Small intestine (tissue), 16 donors: ENCODE results near the gene RSPH10B2. TPM values are rescaled to one million over a fixed set of nuclear protein-coding genes. Genes with fewer than 3 reads are reported as not detected.
"Not testable (repeated sequence)": the region's sequence is repeated elsewhere in the genome, so short reads cannot be mapped to it uniquely, and the experiment has no call there.

Experiments used
- DNase-seq, 2 donors: peaks; one replicate each; pipeline versions ENCODE4 v3.0.0 to v3.0.0-alpha.2; 2013
- FAIRE-seq: peaks from 2 replicates; lab custom pipeline; 2012; peaks lifted over from hg19 to GRCh38; lab: Jason Lieb, UNC
- H3K27ac ChIP-seq, 3 donors: one replicate each; pipeline ENCODE4 v1.5.1; 2013; ENCODE audit warnings: low read length in 2 of 3, mild to moderate bottlenecking in 2 of 3, control low read depth in 1 of 3, inconsistent platforms in 1 of 3, low read depth in 1 of 3, moderate library complexity in 1 of 3
- H3K27me3 ChIP-seq, 3 donors: one replicate each; pipeline ENCODE4 v1.6.1; 2013; ENCODE audit warnings: low read length in 3 of 3, inconsistent platforms in 1 of 3; ENCODE audit not compliant: control insufficient read depth in 3 of 3, insufficient read depth in 3 of 3
- H3K36me3 ChIP-seq, 3 donors: one replicate each; pipeline ENCODE4 v1.6.1; 2013; ENCODE audit warnings: low read length in 3 of 3, inconsistent platforms in 1 of 3, low read depth in 1 of 3, mild to moderate bottlenecking in 1 of 3, moderate library complexity in 1 of 3; ENCODE audit not compliant: control insufficient read depth in 3 of 3, insufficient read depth in 2 of 3
- H3K4me1 ChIP-seq, 3 donors: one replicate each; pipeline ENCODE4 v1.6.1; 2013; ENCODE audit warnings: low read length in 2 of 3, inconsistent platforms in 1 of 3, low read depth in 1 of 3, mild to moderate bottlenecking in 1 of 3, moderate library complexity in 1 of 3; ENCODE audit not compliant: control insufficient read depth in 3 of 3, insufficient read depth in 2 of 3
- H3K4me3 ChIP-seq, 3 donors: one replicate each; pipeline ENCODE4 v1.5.1; 2013; ENCODE audit warnings: low read length in 3 of 3, control low read depth in 1 of 3, inconsistent platforms in 1 of 3, low read depth in 1 of 3, mild to moderate bottlenecking in 1 of 3, moderate library complexity in 1 of 3
- H3K9me3 ChIP-seq, 2 donors: one replicate each; pipeline ENCODE4 v1.6.1; 2013; ENCODE audit warnings: low read depth in 1 of 2, low read length in 1 of 2; ENCODE audit not compliant: control insufficient read depth in 2 of 2, insufficient read depth in 1 of 2
- WGBS, 3 donors: extraction: QIAGEN DNeasy Blood & Tissue Kit; methylation state at CpG; one replicate each; pipeline ENCODE4 v1.1.7; 2013; 5-methylcytosine and 5-hydroxymethylcytosine counted together
- long read RNA-seq, 10 donors: transcript quantifications; one replicate each; lab custom pipeline, GENCODE V29; 2026
- polyA plus RNA-seq, 4 donors: library from polyadenylated mRNA; stranded (reverse) in 3 of 4; unstranded in 1 of 4; fragments of 200-250 nt in 3 of 4; fragments of 120-200 nt in 1 of 4; gene quantifications; one replicate each; pipeline versions ENCODE4 v1.2.1 to v1.2.3, GENCODE V29; 2013
- donor health status: healthy with polysubstance abuse.
- donor health status: control.
- donor health status: control.
- donor health status: Bipolar disorder and iron deficiency.
- donor health status: healthy.

The RSPH10B2 gene
- polyA plus RNA-seq, result 1 to 10 TPM in 1 of 4 donors, under 1 TPM in 2, not detected in 1; 0.06 to 1.4 (median 0.07) TPM
- long read RNA-seq, donor 1, result 0 reads
- long read RNA-seq, donor 2, result 0 reads
- long read RNA-seq, donor 3, partial matches to known transcripts, result 19 of 19 reads
- long read RNA-seq, donor 3, other reads (novel, unspliced or antisense), result 0 of 19 reads
- long read RNA-seq, donor 4, result 0 reads
- long read RNA-seq, donor 5, result 0 reads
- long read RNA-seq, donor 6, partial matches to known transcripts, result 21 of 21 reads
- long read RNA-seq, donor 6, other reads (novel, unspliced or antisense), result 0 of 21 reads
- long read RNA-seq, donor 7, result 0 reads
- long read RNA-seq, donor 8, result 0 reads
- long read RNA-seq, donor 9, result 0 reads
- long read RNA-seq, donor 10, partial matches to known transcripts, result 6 of 18 reads
- long read RNA-seq, donor 10, other reads (novel, unspliced or antisense), result 12 of 18 reads

DNA sequence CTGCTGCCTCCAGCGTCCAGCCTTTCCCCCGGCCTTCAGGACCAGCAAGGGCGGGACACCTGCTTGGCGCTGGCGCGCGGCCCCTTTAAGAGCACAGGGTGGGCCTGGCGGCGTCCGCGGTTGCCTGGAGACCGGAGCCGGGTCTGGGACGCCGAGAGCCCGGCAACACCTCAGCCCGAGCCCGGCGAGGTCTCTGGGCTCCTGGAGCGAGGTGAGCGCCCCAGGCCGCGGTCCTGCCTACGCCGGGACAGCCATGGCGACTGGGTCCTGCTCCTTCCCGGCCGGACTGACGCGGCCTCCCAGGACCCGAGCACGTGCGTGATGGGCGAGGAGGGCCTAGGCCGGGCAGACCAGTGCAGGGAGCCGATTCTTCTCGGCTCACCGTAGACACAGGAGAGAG is at the start of gene RSPH10B2:
Gene RSPH10B2 (plus strand): TSS at position 140 of the 400 bp plus-strand sequence. CDS start 3,575 bp downstream, outside the sequence.
- H3K27me3 ChIP-seq, H3K27ac ChIP-seq, DNase-seq, H3K36me3 ChIP-seq, H3K4me3 ChIP-seq, FAIRE-seq, H3K9me3 ChIP-seq, H3K4me1 ChIP-seq: not testable (repeated sequence)
- 9 to 25% (median 22%) methylated on average over 12 to 25 of the region's 38 CpGs for WGBS, 3 donors

DNA sequence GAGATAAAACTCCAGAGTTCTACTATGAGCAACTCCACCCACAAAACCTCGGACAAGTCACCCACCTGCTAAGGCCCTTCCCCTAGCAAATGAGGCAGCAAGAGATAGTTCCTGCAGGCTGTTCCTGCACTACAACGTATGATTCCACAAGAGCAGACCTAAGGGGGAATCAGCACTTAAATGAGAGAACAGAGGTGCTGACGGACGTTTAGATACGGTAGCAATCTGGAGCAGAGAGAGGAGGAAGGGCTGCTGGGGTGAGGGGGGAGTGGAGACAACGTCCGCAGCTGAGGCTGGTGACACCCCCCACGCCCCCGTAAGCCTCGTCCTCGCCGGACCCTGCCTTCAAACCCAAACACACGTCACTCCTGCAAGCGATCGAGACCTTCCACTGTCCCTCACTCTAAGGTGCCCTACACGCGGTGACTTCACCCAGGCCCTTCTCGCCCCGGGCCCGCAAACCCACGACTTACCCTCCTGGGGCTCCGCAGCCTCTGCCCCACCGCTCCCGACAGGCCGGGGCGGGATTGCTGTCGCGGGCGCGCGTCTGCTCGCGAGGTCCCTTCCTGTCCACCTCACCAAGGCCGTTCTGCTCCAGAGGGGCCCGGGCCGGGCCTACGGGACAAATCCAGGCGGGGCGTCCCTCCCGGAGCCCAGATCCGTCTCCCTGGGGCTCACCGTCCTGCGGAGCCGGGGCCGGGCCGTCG is 47.8 kb upstream of the RSPH10B2 start:
- Histone ChIP-seq H3K27ac (peak overlapping the region; percentile 62 to 90 (median 63)), H3K27me3 (peaks cover 0 to 2% (median 0%) of the 10 kb centered on the region in 3 donors), H3K4me1 (peaks cover 0 to 11% (median 2%) of the 10 kb centered on the region in 3 donors), H3K4me3 (peak overlapping the region; percentile 71 to 92 (median 87)), H3K9me3 (peaks cover 0 to 40% of the 10 kb centered on the region in 2 donors), H3K36me3 (peaks cover 0 to 31% (median 14%) of the 10 kb centered on the region in 3 donors)
- peak; percentile 29 to 76 for DNase-seq
- WGBS, 3 donors, result 0 to 1% (median 0%) methylated on average over 34 to 47 of the region's 47 CpGs
- FAIRE-seq, result no peak

DNA sequence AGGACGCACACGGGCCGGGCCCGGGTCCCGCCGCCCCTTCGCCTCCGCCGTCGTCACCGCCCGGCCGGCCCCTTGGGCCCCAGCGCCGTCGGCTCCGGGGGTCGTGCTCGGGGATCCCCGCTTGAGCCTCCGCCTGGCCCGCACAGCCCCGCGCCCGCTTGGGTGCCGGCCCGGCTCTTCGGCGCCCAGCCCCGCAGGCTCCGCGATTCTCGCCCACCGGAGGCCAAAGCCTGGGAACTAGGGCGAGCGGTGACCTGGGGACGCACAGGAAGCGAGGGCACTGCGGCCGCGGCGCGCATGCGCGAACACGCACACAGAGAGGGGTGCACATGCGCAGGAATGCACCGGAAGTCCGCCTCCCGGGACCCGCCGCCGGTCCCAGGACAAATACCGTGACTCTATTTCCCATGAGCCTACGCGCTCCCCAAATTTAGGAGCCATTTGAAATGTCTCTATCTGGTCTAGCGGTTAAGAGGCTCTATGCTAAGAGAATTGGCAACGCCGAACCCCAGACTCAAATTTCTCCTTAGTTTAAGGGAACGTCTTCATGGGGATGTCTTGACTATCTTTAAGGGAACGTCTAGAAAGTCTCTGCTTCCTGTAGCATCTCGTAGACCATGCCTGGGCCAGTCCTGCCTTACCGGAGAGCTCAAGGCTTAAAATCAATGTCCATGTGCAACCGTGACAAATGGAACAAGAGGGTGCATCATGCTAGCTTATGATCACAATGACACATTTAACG is 47.1 kb upstream of the RSPH10B2 start, which contains the start of gene ZNF12:
Gene ZNF12 (minus strand): TSS at position 282 of the 742 bp plus-strand sequence. CDS start 1,774 bp downstream, outside the sequence.
- H3K4me1 ChIP-seq, result peaks cover 0 to 11% (median 2%) of the 10 kb centered on the region in 3 donors

DNA sequence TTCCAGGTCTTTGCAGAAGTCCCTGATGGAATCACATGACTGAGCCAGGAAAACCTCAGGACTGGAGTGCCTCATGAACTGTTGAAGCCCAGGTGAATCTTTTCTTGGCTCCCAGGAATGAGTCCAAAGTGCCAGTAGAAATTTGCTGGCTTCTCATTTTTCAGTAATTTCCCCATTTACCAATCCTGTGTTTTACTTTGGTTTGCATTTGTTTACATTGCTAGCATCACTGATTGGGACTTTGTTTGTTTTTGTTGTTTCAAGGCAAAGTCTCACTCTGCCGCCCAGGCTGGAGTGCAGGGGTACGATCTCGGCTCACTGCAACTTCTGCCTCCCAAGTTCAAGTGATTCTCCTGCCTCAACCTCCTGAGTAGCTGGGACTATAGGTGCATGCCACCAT is 45.6 kb upstream of the RSPH10B2 start:
- no peak for DNase-seq
- Histone ChIP-seq H3K27ac (no peak overlapping the region), H3K4me3 (no peak overlapping the region), H3K9me3 (peaks cover 0 to 23% of the 10 kb centered on the region in 2 donors), H3K27me3 (peaks cover 0 to 2% (median 0%) of the 10 kb centered on the region in 3 donors), H3K36me3 (peaks cover 0 to 15% (median 8%) of the 10 kb centered on the region in 3 donors), H3K4me1 (peaks cover 0 to 11% (median 2%) of the 10 kb centered on the region in 3 donors)
- WGBS, 3 donors, result 69 to 90% (median 73%) methylated on average over 3 of the region's 3 CpGs
- FAIRE-seq, result no peak

More for the DNA sequence above, 47.1 kb upstream of the RSPH10B2 start, which contains the start of gene ZNF12:
- FAIRE-seq (no peak), DNase-seq (peak; percentile 94 to 98)
- Histone ChIP-seq H3K36me3 (peaks cover 0 to 25% (median 9%) of the 10 kb centered on the region in 3 donors), H3K4me3 (peak within 1 kb of the TSS; percentile 71 to 92 (median 87)), H3K27ac (peak within 1 kb of the TSS; percentile 62 to 90 (median 63)), H3K9me3 (peaks cover 0 to 34% of the 10 kb centered on the region in 2 donors), H3K27me3 (peaks cover 0 to 2% (median 0%) of the 10 kb centered on the region in 3 donors)
- WGBS, 3 donors, result 1 to 2% (median 1%) methylated on average over 43 to 65 of the region's 65 CpGs

DNA sequence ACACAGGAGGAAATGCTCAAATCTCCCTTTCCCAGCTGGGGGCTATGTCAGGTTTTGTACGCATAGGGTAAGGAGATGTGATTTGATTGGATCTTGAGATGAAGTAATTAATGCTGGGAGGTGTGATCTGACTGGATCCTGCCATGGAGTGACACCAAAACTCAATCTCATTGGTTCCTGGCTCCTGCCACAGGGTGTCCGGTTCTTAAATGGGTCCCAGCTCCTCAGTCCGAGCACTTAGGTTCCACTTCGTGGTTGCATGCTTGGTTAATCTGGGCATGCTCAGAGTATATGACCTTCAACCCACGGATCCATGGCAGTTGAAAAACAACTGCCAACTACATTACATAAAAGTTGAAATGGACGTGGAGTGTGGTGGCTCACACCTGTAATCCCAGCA is 44.1 kb upstream of the RSPH10B2 start:
- no peak for FAIRE-seq
- 79 to 89% (median 83%) methylated on average over 6 of the region's 6 CpGs for WGBS, 3 donors
- Histone ChIP-seq H3K27me3 (peaks cover 0 to 2% (median 0%) of the 10 kb centered on the region in 3 donors), H3K36me3 (peaks cover 0 to 3% (median 0%) of the 10 kb centered on the region in 3 donors), H3K4me1 (peaks cover 0 to 11% (median 2%) of the 10 kb centered on the region in 3 donors), H3K9me3 (peaks cover 0 to 10% of the 10 kb centered on the region in 2 donors), H3K27ac (no peak overlapping the region), H3K4me3 (no peak overlapping the region)
- DNase-seq, result no peak

DNA sequence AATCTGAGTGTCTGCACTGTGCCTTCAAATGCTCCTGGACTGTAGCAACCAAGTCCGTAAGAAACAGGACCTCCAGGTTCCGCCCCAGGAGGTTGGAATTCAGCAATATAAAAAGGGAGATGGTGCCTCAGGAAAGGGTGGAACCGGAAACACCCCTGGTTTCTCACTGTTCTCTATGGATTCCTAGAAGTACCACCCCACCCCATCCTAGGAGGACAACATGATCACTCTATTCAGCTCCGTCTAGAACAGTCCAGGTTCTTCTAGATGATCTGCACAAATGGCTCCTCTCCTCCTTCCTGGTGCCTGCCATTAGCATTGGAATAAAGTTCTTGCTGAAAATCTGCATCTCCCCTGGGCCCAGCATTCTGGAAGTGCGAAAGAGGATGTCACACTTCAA is 39.5 kb upstream of the RSPH10B2 start:
- WGBS, 3 donors, result 83 to 87% (median 85%) methylated on average over 5 of the region's 5 CpGs
- Histone ChIP-seq H3K27me3 (peaks cover 0 to 2% (median 0%) of the 10 kb centered on the region in 3 donors), H3K27ac (no peak overlapping the region), H3K9me3 (peaks cover 0 to 4% of the 10 kb centered on the region in 2 donors), H3K36me3 (no peaks in the 10 kb centered on the region), H3K4me3 (no peak overlapping the region), H3K4me1 (no peaks in the 10 kb centered on the region)
- no peak for DNase-seq
- no peak for FAIRE-seq

DNA sequence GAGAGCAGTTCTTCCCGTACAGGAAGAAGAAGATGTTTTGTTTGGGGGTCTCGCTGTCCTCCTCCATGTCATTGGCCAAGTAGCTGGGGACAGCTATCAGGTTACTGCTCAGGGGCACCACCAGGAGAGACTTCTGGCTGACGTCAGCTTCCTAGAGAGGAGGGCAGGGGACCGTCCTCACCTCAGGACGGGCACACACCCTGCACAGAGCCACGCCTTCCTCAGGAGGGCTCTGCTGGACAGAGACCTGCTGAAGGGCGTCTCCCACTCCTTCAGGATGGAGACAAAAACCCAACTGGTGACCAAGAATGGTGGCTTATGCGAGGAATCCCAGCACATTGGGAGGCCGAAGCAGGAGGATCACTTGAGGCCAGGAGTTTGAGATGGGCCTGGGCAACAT is 38.0 kb upstream of the RSPH10B2 start:
- H3K4me3 ChIP-seq, H3K27ac ChIP-seq, H3K36me3 ChIP-seq, H3K9me3 ChIP-seq, FAIRE-seq, H3K27me3 ChIP-seq, H3K4me1 ChIP-seq, DNase-seq: not testable (repeated sequence)
- WGBS, 3 donors, result 65 to 78% (median 66%) methylated on average over 9 of the region's 9 CpGs
